HG03460 (cell line): ENCODE measurements around the gene GAST.
"Not testable (repeated sequence)": the region's sequence is repeated elsewhere in the genome, so short reads cannot be mapped to it uniquely, and the experiment has no call there.

Source experiments
- ATAC-seq: cut with Tn5 transposase; IDR thresholded peaks from one replicate; pipeline ENCODE4 v1.9.1; 2021; ENCODE audit not compliant: unreplicated experiment

Gene GAST

DNA sequence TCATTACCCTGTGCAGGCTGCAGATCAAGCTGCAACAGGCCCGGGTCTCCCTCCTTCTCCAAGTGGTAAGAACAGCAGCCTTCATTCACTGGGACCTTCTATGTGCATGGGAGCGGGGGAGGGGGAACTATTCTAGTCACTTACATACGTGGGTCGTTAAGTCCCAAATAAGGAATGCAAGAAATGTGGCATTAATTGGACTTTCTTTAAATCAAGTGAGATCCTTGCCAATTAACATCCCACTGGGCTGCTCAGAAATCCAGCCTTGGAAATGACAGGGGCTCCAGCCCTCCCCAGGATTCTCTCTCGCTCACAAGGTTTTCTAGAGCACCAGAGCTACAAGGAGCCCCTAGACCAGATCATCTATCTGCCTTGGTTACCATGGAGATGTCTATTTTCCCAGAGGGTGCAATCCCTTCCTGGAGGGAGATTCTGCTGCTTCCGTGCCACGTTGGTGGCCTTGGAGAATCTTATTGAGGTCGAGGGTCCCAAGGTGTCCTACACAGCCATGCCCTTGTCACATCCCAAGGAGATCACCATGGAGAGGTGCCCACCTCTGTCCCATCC is 28.6 kb upstream of the GAST start:
- no peak for ATAC-seq

DNA sequence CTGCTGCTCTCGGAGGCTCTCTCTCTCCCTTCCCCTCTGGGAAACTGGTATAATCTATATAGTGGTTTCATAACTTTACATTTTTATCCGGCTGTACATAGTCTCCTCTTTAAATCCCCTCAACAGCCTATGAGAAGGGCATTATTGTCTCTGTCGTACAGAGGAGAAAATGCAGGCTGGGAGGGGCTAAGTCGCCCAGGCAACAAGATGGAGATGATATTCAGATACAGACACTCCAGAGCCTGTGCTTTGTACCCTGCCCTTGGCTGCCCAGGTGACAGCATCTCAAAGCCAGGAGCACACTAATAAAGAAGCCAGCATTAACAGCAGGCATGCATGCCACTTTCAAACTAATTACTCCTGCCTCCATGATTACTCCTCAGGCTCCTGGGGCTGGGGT is 28.1 kb upstream of the GAST start:
- no peak for ATAC-seq

GRCh38 chr17:41685753-41686152 is 26.4 kb upstream of the GAST start:
- not testable (repeated sequence) for ATAC-seq

- no peak for ATAC-seq
These were observed 25.9 kb upstream of the GAST start for GRCh38 chr17:41686281-41686680.

GRCh38 chr17:41687828-41688640 is 24.1 kb upstream of the GAST start:
- no peak for ATAC-seq

DNA sequence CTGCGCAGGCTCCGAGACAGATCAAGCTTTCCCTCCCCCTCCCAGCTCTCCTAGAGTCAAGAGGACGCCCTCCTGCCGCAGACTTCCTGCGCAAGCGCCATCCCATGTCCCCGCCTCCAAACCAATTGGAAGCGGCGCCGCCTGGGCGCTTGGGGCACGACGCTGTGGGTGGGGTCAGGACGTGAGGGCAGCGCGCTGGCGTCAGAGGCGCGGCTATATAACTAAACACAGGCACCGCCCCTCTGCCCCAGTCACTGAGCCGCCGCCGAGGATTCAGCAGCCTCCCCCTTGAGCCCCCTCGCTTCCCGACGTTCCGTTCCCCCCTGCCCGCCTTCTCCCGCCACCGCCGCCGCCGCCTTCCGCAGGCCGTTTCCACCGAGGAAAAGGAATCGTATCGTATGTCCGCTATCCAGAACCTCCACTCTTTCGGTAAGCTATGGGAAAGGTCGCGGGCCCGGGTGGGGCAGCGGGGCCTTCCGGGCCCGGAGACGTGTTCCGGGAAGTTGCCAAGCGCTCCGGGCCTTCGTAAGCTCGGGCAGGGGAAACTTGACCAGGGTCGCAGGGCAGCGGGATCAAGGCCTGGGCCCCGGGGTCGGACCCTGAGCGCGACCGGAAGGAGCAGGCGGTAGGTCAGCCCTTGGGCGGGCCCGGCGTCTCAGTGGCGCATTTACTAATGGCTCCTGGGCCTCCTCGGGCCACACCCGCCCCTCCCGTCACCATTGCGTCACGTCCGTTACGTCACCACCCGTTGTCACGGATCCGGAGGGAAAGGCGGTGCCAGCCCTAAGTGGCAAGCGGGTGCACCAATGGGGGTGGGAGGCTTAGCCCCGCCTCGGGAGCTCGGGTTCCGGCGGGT is 23.3 kb upstream of the GAST start, which contains the start of gene EIF1:
Gene EIF1 (plus strand): TSS at position 245 of the 856 bp plus-strand sequence. CDS start 154 bp downstream, at position 399.
- peak; percentile 66 for ATAC-seq

- no peak for ATAC-seq
These were observed 22.4 kb upstream of the GAST start for GRCh38 chr17:41689497-41690299.

DNA sequence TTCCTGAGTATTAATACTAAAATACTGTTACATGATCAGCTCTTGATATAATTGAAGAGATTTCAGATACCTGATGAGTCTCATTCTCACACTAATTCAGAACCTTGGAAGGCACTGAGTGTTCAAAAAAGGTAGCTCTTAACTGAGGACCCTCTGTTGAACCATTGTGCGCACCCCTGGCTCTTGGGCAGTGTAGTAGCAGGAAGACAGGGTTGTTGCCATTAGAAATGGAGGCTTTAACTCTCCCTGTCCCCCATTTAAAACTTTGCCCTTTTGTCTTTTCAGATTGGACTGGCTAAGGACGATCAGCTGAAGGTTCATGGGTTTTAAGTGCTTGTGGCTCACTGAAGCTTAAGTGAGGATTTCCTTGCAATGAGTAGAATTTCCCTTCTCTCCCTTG is 21.6 kb upstream of the GAST start:
- no peak for ATAC-seq

GRCh38 chr17:41691031-41691777 is 20.9 kb upstream of the GAST start:
- no peak for ATAC-seq

- no peak for ATAC-seq
These were observed 19.2 kb upstream of the GAST start for GRCh38 chr17:41692722-41693521.

- ATAC-seq, result no peak
These were observed 16.9 kb upstream of the GAST start for GRCh38 chr17:41695134-41695661.

GRCh38 chr17:41695954-41696757 is 16.0 kb upstream of the GAST start:
- ATAC-seq, result no peak

DNA sequence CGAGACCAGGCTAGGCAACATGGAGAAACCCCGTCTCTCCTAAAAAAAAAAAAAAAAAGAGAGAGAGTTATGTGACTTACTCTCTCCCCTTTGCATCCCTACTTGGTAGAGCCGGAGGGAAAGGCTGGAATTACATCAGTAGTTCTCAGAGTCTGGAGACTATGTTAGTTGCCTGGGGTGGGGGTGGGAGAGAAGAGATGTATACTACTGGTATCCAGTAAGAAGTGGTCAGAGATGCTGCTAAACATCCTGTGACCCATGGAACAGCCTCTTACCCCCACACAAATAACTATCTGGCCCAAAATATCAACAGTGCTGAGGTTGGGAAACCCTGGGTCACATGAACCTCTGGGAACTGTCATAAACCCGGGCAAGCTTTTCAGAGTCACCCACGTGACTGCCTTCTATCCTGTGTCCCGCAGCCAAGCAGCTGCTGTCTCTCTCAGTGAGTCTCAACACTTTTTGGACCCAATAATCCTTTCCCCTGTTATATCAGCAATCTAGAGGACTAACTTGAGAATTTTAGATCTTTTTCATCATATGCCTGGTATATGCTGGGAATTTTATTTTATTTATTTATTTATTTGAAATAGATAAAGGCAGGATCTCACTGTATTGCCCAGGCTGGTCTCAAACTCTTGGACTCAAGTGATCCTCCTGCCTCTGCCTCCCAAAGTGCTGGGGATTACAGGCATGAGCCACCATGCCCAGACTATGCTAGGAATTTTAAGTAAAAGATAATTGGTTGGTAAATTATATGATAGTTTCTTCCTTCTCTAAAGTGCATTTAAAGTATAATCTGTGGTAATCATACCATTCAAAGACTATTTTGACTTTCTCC is 14.8 kb upstream of the GAST start:
- no peak for ATAC-seq

- not testable (repeated sequence) for ATAC-seq
These were observed 11.3 kb upstream of the GAST start for GRCh38 chr17:41700843-41701242.

DNA sequence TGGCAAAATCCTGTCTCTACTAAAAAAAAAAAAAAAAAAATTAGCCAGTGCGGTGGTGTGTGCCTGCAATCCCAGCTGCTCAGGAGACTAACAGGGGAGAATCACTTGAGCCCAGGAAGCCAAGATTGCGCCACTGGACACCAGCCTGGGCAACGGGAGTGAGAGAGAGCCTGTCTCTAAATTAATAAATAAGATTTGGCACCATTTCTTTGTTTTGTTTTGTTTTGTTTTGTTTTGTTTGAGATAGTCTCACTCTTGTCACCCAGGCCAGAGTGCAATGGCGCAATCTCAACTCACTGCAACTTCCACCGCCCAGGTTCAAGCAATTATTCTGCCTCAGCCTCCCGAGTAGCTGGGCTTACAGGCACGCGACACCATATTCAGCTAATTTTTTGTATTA is 9.4 kb upstream of the GAST start:
- ATAC-seq, result no peak

GRCh38 chr17:41705271-41705991 is 6.7 kb upstream of the GAST start:
- no peak for ATAC-seq
